Measurements from ENCODE around the gene HIP1R. TPM values are rescaled to one million over a fixed set of nuclear protein-coding genes. Genes with fewer than 3 reads are reported as not detected.

Gene HIP1R
- total and polyA plus RNA-seq, 10 of the 15 experiments (the other 5 are each of a cell fraction or from before 2014, with no cell fraction given) = 0.18 to 27.7 (median 11.7) TPM

DNA sequence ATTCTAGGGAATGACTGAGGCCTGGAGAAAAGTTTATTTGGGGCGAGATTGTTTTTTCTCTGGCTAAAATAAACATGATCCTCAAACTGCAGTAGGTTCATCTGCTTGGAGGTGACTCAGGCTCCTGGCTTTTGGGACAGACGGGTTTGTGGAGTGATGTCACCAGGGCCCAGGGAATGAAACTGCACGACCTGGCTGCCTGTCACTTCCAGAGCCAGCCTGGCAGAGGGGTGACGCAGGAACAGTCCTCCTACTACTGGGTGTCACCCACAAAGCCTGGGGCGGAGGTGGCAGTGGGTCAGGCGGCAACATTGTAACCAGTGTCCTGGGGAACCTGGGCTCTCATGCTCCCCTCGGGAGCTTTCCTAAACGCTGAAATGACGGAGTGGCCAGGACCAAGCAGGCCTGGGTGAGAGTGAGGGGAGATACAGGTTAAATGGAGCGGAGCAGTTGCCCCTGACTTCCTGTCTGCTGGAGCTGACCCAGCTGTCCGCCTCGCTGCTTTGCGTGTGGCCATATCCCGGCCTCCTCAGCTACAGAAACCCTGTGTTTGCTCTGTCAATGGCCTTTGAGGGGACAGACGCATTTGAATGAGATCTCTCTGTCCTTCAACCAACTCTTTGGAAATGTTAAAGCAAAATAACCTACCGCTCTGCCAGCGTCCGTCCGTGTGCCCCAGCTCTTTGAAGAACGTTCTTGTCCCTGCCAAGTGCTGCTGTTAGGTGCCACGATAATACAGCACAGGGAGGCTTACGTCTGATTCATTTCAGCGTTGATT, 6.5 kb downstream of the HIP1R start:
- SMC1A ChIA-PET (ENCODE audit: uncharacterized antibody, unreplicated experiment) = interaction anchor here (1.8 kb wide), 1 partner anchor 48 kb away, joined by 3 read pairs; no protein-coding TSS in a partner anchor
- intact Hi-C loops (cut with micrococcal nuclease; ENCODE audit: unreplicated experiment) (no loop called here), in situ Hi-C loops (cut with MboI) (no loop called here)
- no TSS peak for BruUV-seq (replicated peaks)
- H3K9me3 ChIP-seq (replicated peaks; ENCODE audit: control insufficient read depth, insufficient read depth, low read length) = no peaks in the 10 kb centered on the region
- no peak overlapping the region for H2AFZ ChIP-seq (ENCODE audit: control insufficient read depth, low read depth, low read length)
- ATAC-seq (no peak), FAIRE-seq (no peak), DNase-seq (ENCODE audit: low read depth, low spot score) (no peak)
- no peaks in the 10 kb centered on the region; the same call in 1 of the 2 replicates for H4K20me1 ChIP-seq (ENCODE audit: control insufficient read depth, insufficient read depth)
- POLR2A ChIA-PET = no interaction called here
- H3K79me2 ChIP-seq (ENCODE audit: control insufficient read depth, insufficient read depth, low read length) = no peaks in the 10 kb centered on the region
- H3K4me1 ChIP-seq (ENCODE audit: control insufficient read depth, insufficient read depth, low read length) = peaks cover 3% of the 10 kb centered on the region
- no peaks in the 10 kb centered on the region; a peak in 1 of 4 replicates for H3K36me3 ChIP-seq (ENCODE audit: control insufficient read depth in 2 of 2, insufficient read depth in 2 of 2, low read length in 1 of 2)
- CTCF ChIA-PET = interaction anchor here (1.2 to 1.3 kb wide), 2 partner anchors 19 to 48 kb away, joined by 4 to 5 read pairs; no protein-coding TSS in a partner anchor
- H3K27me3 ChIP-seq (replicated peaks in 1 of 2; ENCODE audit: control insufficient read depth in 2 of 2, insufficient read depth in 2 of 2, low read length in 1 of 2) = no peaks in the 10 kb centered on the region
- RAD21 ChIA-PET (ENCODE audit: unreplicated experiment) = no interaction called here
- H3K9ac ChIP-seq (ENCODE audit: control insufficient read depth, insufficient read depth, low read length) = no peak overlapping the region
- no peak overlapping the region for H3K4me3 ChIP-seq
- no peak overlapping the region for H3K4me2 ChIP-seq (ENCODE audit: control insufficient read depth, insufficient read depth)
- WGBS (ENCODE audit: insufficient coverage, insufficient replicate concordance, low lambda C conversion rate, missing lambda C conversion rate) = 56% methylated on average over 23 of the region's 23 CpGs
- no peak for TF ChIP-seq ZSCAN29 (IDR thresholded peaks at IDR 0.05)
- TF ChIP-seq, protein P1, sequence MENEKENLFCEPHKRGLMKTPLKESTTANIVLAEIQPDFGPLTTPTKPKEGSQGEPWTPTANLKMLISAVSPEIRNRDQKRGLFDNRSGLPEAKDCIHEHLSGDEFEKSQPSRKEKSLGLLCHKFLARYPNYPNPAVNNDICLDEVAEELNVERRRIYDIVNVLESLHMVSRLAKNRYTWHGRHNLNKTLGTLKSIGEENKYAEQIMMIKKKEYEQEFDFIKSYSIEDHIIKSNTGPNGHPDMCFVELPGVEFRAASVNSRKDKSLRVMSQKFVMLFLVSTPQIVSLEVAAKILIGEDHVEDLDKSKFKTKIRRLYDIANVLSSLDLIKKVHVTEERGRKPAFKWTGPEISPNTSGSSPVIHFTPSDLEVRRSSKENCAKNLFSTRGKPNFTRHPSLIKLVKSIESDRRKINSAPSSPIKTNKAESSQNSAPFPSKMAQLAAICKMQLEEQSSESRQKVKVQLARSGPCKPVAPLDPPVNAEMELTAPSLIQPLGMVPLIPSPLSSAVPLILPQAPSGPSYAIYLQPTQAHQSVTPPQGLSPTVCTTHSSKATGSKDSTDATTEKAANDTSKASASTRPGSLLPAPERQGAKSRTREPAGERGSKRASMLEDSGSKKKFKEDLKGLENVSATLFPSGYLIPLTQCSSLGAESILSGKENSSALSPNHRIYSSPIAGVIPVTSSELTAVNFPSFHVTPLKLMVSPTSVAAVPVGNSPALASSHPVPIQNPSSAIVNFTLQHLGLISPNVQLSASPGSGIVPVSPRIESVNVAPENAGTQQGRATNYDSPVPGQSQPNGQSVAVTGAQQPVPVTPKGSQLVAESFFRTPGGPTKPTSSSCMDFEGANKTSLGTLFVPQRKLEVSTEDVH (IDR thresholded peaks at IDR 0.05; ENCODE audit: low read depth, partially characterized antibody) = no peak
- no peak for TF ChIP-seq RFX5 (IDR thresholded peaks at IDR 0.05; ENCODE audit: low read depth, low read length)
- TF ChIP-seq NFXL1 (IDR thresholded peaks at IDR 0.05; ENCODE audit: borderline replicate concordance) = no peak
- TF ChIP-seq HCFC1 (IDR thresholded peaks at IDR 0.05; ENCODE audit: low read length) = no peak
- TF ChIP-seq, protein P2, sequence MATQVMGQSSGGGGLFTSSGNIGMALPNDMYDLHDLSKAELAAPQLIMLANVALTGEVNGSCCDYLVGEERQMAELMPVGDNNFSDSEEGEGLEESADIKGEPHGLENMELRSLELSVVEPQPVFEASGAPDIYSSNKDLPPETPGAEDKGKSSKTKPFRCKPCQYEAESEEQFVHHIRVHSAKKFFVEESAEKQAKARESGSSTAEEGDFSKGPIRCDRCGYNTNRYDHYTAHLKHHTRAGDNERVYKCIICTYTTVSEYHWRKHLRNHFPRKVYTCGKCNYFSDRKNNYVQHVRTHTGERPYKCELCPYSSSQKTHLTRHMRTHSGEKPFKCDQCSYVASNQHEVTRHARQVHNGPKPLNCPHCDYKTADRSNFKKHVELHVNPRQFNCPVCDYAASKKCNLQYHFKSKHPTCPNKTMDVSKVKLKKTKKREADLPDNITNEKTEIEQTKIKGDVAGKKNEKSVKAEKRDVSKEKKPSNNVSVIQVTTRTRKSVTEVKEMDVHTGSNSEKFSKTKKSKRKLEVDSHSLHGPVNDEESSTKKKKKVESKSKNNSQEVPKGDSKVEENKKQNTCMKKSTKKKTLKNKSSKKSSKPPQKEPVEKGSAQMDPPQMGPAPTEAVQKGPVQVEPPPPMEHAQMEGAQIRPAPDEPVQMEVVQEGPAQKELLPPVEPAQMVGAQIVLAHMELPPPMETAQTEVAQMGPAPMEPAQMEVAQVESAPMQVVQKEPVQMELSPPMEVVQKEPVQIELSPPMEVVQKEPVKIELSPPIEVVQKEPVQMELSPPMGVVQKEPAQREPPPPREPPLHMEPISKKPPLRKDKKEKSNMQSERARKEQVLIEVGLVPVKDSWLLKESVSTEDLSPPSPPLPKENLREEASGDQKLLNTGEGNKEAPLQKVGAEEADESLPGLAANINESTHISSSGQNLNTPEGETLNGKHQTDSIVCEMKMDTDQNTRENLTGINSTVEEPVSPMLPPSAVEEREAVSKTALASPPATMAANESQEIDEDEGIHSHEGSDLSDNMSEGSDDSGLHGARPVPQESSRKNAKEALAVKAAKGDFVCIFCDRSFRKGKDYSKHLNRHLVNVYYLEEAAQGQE (IDR thresholded peaks at IDR 0.05; ENCODE audit: low read depth, low read length) = no peak
- no peak for TF ChIP-seq TAF1 (IDR thresholded peaks at IDR 0.05; ENCODE audit: borderline replicate concordance, low read depth, low read length)
- no peak for TF ChIP-seq MXI1 (IDR thresholded peaks at IDR 0.05; ENCODE audit: low read depth, low read length)
- no peak for TF ChIP-seq ZNF384 (IDR thresholded peaks at IDR 0.05; ENCODE audit: borderline replicate concordance, low read depth, low read length)
- TF ChIP-seq KLF5 (IDR thresholded peaks at IDR 0.05; ENCODE audit: partially characterized antibody) = no peak
- no peak for TF ChIP-seq LARP7 (IDR thresholded peaks at IDR 0.05)
- no peak overlapping the region for H3K27ac ChIP-seq (ENCODE audit: control insufficient read depth, insufficient read depth)

Data from GM12878 (cell line).